K562 (cell line): Measurements from ENCODE around the gene FBP2. TPM values are rescaled to one million over a fixed set of nuclear protein-coding genes. Genes with fewer than 3 reads are reported as not detected.
A peak's percentile ranks its signal among the peaks of the same experiment; 100 is the strongest.

Experiments
- NFYB ChIP-seq: IDR thresholded peaks from 2 replicates; pipeline ENCODE4 v1.6.1; 2011; ENCODE audit warnings: mild to moderate bottlenecking, moderate library complexity; ENCODE audit not compliant: insufficient read length; ENCODE audit errors: extremely low read depth
- TSHZ1 ChIP-seq: fragments of 250-450 bp; sonication (Bioruptor Pico); IDR thresholded peaks from 2 replicates; pipeline ENCODE4 v1.4.0; 2020; ENCODE audit warnings: mild to moderate bottlenecking, moderate library complexity
- ZNF395 ChIP-seq: fragments of 200-800 bp; sonication (Bioruptor generic); IDR thresholded peaks from 2 replicates; pipeline ENCODE4 v1.6.1; 2017; ENCODE audit warnings: missing genetic modification characterization, missing compliant biosample characterization
- ZNF583 ChIP-seq: fragments of 250-450 bp; sonication (Bioruptor Pico); IDR thresholded peaks from 2 replicates; pipeline ENCODE4 v1.4.0; 2020
- ZNF717 ChIP-seq: fragments of 250-450 bp; sonication (Bioruptor Pico); IDR thresholded peaks from 2 replicates; pipeline ENCODE4 v1.5.0; 2021
- polyA plus RNA-seq, 8 experiments: library from polyadenylated mRNA; depleted of rRNA in 4 of 8; stranded (reverse) in 5 of 8; unstranded in 3 of 8; fragments of >200 nt; fragmentation: Nextera tagmentation in 2 of 8; fragmentation: Illumina TruSeq in 1 of 8; extraction: Ambion mirVana in 2 of 8; extraction: Trizol in 1 of 8; gene quantifications; 2 replicates each; pipeline versions ENCODE4 v1.2.1 to v1.2.3, GENCODE V29; 2011 to 2014; ENCODE audit warnings: inconsistent platforms in 1 of 8, missing spikeins in 1 of 8
- total RNA-seq, 7 experiments: library from RNA; depleted of rRNA in 6 of 7; stranded (reverse); fragments of >200 nt in 6 of 7; fragmentation: Illumina TruSeq in 2 of 7; extraction: Trizol in 2 of 7; gene quantifications; 2 replicates each; pipeline versions ENCODE4 v1.2.1 to v1.2.3, GENCODE V29; 2011 to 2021; ENCODE audit warnings: low replicate concordance in 1 of 7
- TF ChIP-seq, protein P1 (sequence below): fragments of 450-650 bp; IDR thresholded peaks from 2 replicates; pipeline ENCODE4 v1.6.1; 2018; ENCODE audit not compliant: partially characterized antibody
- TF ChIP-seq, protein P2 (sequence below), 2 experiments: fragments of 450-650 bp in 1 of 2; sonication (generic) in 1 of 2; formaldehyde crosslinking in 1 of 2; IDR thresholded peaks; 2 replicates each; pipeline versions ENCODE4 v1.7.1 to v1.9.0; 2016 to 2022; ENCODE audit warnings: inconsistent platforms in 1 of 2, mild to moderate bottlenecking in 1 of 2, missing genetic modification reagents in 1 of 2

Gene FBP2
- total and polyA plus RNA-seq, 9 of the 15 experiments (the other 6 are each of a cell fraction or from before 2014, with no cell fraction given) = 0.06 TPM; not detected in 7

DNA sequence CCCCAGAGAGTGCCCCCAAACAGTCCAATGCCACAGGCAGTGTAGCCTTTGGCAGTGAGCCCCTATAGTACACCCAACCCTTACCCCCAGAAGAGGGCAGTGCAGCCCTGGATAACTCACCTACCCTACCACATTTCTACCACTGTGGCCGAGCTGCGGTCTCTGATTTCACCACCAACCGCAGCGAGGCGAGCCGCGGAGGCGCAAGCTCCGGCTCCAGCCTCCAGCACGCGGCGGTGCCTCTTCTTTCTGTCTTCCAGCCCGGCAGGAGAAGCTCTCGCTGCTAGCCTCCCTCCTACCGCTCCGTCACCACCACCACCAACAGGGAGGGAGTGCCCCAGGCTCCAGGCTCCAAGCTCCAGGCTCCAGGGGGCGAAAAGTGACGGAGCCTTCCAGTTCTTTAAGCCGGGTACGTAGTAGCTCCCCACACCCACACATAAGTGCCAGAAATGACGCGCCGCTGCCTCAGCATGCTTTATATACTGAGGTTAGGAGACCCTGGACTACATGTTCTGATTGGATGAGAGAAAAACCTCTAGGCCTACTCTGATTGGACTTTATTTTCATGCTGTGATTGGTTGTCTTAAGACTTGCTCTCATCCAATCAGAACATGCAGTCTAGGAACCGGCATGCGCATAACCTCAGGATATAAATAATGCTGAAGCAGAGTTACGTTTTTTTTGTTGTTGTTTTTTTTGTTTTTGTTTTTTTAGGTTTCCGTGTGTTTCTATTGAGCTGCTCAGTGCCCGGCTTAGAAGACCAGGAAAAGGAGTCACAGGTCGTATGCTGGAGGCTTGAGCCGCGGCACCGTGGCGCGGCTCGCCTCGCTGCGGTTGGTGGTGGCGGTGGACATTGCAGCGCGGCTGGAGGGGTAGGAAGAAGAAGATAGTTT lies 38.9 kb downstream of the FBP2 start, which contains the start of gene PCAT7 (continued):
- TF ChIP-seq, protein P1, sequence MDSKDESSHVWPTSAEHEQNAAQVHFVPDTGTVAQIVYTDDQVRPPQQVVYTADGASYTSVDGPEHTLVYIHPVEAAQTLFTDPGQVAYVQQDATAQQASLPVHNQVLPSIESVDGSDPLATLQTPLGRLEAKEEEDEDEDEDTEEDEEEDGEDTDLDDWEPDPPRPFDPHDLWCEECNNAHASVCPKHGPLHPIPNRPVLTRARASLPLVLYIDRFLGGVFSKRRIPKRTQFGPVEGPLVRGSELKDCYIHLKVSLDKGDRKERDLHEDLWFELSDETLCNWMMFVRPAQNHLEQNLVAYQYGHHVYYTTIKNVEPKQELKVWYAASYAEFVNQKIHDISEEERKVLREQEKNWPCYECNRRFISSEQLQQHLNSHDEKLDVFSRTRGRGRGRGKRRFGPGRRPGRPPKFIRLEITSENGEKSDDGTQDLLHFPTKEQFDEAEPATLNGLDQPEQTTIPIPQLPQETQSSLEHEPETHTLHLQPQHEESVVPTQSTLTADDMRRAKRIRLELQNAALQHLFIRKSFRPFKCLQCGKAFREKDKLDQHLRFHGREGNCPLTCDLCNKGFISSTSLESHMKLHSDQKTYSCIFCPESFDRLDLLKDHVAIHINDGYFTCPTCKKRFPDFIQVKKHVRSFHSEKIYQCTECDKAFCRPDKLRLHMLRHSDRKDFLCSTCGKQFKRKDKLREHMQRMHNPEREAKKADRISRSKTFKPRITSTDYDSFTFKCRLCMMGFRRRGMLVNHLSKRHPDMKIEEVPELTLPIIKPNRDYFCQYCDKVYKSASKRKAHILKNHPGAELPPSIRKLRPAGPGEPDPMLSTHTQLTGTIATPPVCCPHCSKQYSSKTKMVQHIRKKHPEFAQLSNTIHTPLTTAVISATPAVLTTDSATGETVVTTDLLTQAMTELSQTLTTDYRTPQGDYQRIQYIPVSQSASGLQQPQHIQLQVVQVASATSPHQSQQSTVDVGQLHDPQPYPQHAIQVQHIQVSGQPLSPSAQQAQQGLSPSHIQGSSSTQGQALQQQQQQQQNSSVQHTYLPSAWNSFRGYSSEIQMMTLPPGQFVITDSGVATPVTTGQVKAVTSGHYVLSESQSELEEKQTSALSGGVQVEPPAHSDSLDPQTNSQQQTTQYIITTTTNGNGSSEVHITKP = no peak
- TF ChIP-seq ZNF717 (no peak), NFYB (peak; percentile 71), TSHZ1 (no peak), ZNF395 (CRISPR knock-in tag) (no peak), ZNF583 (no peak)
- TF ChIP-seq, protein P2, sequence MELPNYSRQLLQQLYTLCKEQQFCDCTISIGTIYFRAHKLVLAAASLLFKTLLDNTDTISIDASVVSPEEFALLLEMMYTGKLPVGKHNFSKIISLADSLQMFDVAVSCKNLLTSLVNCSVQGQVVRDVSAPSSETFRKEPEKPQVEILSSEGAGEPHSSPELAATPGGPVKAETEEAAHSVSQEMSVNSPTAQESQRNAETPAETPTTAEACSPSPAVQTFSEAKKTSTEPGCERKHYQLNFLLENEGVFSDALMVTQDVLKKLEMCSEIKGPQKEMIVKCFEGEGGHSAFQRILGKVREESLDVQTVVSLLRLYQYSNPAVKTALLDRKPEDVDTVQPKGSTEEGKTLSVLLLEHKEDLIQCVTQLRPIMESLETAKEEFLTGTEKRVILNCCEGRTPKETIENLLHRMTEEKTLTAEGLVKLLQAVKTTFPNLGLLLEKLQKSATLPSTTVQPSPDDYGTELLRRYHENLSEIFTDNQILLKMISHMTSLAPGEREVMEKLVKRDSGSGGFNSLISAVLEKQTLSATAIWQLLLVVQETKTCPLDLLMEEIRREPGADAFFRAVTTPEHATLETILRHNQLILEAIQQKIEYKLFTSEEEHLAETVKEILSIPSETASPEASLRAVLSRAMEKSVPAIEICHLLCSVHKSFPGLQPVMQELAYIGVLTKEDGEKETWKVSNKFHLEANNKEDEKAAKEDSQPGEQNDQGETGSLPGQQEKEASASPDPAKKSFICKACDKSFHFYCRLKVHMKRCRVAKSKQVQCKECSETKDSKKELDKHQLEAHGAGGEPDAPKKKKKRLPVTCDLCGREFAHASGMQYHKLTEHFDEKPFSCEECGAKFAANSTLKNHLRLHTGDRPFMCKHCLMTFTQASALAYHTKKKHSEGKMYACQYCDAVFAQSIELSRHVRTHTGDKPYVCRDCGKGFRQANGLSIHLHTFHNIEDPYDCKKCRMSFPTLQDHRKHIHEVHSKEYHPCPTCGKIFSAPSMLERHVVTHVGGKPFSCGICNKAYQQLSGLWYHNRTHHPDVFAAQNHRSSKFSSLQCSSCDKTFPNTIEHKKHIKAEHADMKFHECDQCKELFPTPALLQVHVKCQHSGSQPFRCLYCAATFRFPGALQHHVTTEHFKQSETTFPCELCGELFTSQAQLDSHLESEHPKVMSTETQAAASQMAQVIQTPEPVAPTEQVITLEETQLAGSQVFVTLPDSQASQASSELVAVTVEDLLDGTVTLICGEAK (IDR thresholded peaks at IDR 0.05) = no peak
- TF ChIP-seq, protein P2 (CRISPR knock-in tag; IDR thresholded peaks at IDR 0.05) = no peak
